Retinal pigment epithelial cell (primary cell): Measurements from ENCODE around the gene SDF4.
"Not testable (repeated sequence)": the region's sequence is repeated elsewhere in the genome, so short reads cannot be mapped to it uniquely, and the experiment has no call there.

Experiments used
- DNase-seq: peaks from one replicate; pipeline ENCODE4 v3.0.0-alpha.2; 2010; ENCODE audit warnings: low read depth
- H3K4me3 ChIP-seq: 2 replicates; pipeline ENCODE4 v1.5.1; 2011; ENCODE audit warnings: mild to moderate bottlenecking, low read length, control low read depth, moderate library complexity
- TF ChIP-seq, protein P1 (sequence below): conservative IDR thresholded peaks from 2 replicates; pipeline ENCODE4 v1.5.1; 2011; ENCODE audit warnings: low read depth, low read length, control low read depth, inconsistent platforms

Gene SDF4

DNA sequence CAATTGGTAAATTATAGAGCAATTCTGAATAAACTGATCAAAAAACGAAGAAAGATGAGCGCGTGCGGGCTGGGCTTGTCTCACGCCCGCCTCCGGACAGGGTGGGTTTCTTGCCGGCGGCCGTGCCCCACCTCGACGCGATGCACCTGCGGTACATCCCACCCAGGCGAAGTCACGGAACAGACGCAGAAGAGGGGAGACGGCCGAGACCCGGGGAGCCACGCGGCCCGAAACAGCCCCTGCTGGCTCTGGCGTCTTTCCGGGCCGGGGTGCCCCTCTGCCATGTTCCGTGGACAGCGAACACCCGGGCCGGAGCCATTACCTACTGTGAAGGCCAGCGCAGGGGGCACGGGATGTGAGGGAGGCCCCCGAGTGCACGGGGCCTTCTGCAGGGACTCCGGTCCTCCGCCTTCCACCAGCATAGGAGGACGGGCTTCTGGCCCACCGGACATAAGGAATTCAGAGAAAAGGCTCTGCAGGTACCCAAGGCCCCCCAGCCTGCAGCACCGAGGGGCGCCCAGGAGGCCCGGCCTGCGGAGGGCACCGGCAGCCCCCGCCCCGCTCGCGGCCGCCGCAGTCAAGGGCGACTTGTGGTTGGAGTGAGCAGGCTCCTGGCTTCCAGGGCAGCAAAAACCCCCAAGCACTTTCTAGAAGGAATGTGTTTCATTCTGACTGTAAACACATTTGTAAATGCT, 22.3 kb upstream of the SDF4 start:
- DNase-seq = no peak
- no peak overlapping the region for H3K4me3 ChIP-seq
- TF ChIP-seq, protein P1, sequence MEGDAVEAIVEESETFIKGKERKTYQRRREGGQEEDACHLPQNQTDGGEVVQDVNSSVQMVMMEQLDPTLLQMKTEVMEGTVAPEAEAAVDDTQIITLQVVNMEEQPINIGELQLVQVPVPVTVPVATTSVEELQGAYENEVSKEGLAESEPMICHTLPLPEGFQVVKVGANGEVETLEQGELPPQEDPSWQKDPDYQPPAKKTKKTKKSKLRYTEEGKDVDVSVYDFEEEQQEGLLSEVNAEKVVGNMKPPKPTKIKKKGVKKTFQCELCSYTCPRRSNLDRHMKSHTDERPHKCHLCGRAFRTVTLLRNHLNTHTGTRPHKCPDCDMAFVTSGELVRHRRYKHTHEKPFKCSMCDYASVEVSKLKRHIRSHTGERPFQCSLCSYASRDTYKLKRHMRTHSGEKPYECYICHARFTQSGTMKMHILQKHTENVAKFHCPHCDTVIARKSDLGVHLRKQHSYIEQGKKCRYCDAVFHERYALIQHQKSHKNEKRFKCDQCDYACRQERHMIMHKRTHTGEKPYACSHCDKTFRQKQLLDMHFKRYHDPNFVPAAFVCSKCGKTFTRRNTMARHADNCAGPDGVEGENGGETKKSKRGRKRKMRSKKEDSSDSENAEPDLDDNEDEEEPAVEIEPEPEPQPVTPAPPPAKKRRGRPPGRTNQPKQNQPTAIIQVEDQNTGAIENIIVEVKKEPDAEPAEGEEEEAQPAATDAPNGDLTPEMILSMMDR = no peak

- TF ChIP-seq, protein P1 = no peak
- no peak overlapping the region for H3K4me3 ChIP-seq
- DNase-seq = no peak
Observed at GRCh38 chr1:1253314-1253713, 21.5 kb upstream of the SDF4 start.

- DNase-seq = no peak
- H3K4me3 ChIP-seq = no peak overlapping the region
- TF ChIP-seq, protein P1 = no peak
Observed at GRCh38 chr1:1250786-1251284, 19.0 kb upstream of the SDF4 start.

GRCh38 chr1:1248009-1248913, 16.5 kb upstream of the SDF4 start:
- not testable (repeated sequence) for H3K4me3 ChIP-seq, DNase-seq

GRCh38 chr1:1247341-1247913, 15.6 kb upstream of the SDF4 start:
- DNase-seq = no peak
- TF ChIP-seq, protein P1 = no peak
- H3K4me3 ChIP-seq = no peak overlapping the region

DNA sequence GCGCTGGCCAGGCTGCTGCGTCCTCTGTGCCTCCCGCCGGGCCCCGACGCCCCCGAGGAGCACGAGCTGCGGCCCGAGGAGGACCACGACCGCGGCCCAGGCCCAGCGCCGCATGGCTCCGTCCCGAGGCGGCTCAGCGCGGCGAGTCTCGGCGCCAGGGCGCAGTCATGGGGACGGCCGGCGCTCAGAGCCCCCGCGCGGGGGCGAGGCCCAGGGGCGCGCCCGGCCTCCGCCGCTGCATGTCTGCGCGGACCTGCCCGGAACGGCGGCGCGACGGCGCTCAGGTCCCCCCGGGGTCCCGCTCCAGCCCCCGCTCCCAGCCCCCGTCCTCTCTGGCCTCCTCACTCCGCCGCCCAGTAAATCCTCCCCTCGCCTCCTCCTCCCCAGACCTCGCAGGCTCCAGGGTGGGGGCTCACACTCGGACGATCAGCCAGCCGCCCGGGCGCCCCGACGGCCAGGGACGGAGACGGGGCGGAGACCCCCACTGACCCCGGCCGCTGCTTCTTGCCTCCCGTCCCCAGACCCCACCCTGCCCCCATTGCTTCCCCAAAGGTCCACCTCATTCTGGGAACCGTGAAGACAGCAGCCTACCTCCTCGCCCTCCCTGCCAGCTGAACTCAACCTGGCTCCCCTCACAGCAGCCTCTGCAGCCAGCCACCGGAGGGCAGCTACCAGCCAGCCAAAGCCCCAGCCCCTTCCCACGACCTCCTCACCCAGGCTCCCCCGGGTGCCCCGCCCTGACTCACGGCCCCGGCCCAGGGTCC, 15.0 kb upstream of the SDF4 start, which contains the start of gene C1QTNF12:
TSS of gene C1QTNF12 (minus strand) at position 146 of the 764 bp plus-strand sequence. CDS start at position 114, 32 bp downstream.
- no peak within 1 kb of the TSS for H3K4me3 ChIP-seq
- TF ChIP-seq, protein P1 = no peak
- DNase-seq = no peak
